Middle frontal gyrus (tissue), 1 donor: ENCODE measurements around the gene GNB1L.

Experiments
- DNase-seq: peaks from one replicate; pipeline ENCODE4 v3.0.0-alpha.2; 2015; ENCODE audit warnings: low spot score; ENCODE audit errors: extremely low spot score

The GNB1L gene

GRCh38 chr22:19876314-19876940, 21.8 kb upstream of the GNB1L start:
- no peak for DNase-seq

GRCh38 chr22:19875531-19876313, 21.0 kb upstream of the GNB1L start:
- no peak for DNase-seq

- DNase-seq: no peak
Measured at GRCh38 chr22:19875061-19875530, 20.4 kb upstream of the GNB1L start.

- no peak for DNase-seq
Measured at GRCh38 chr22:19874307-19875060, 19.8 kb upstream of the GNB1L start.

- no peak for DNase-seq
Measured at GRCh38 chr22:19873960-19874306, 19.3 kb upstream of the GNB1L start.

- no peak for DNase-seq
Measured at GRCh38 chr22:19873138-19873959, 18.7 kb upstream of the GNB1L start.

- no peak for DNase-seq
Measured at GRCh38 chr22:19872779-19873137, 18.1 kb upstream of the GNB1L start.

- no peak for DNase-seq
Measured at GRCh38 chr22:19871845-19872778, 17.4 kb upstream of the GNB1L start.

- DNase-seq: no peak
Measured at GRCh38 chr22:19871023-19871844, 16.6 kb upstream of the GNB1L start.

- no peak for DNase-seq
Measured at GRCh38 chr22:19870153-19871022, 15.7 kb upstream of the GNB1L start.

- no peak for DNase-seq
Measured at GRCh38 chr22:19869497-19870152, 15.0 kb upstream of the GNB1L start.

GRCh38 chr22:19868773-19869471, 14.2 kb upstream of the GNB1L start:
- no peak for DNase-seq

GRCh38 chr22:19868333-19868732, 13.7 kb upstream of the GNB1L start:
- DNase-seq: no peak

- no peak for DNase-seq
Measured at GRCh38 chr22:19867617-19868016, 12.9 kb upstream of the GNB1L start.

- no peak for DNase-seq
Measured at GRCh38 chr22:19866665-19867009, 12.0 kb upstream of the GNB1L start.

- no peak for DNase-seq
Measured at GRCh38 chr22:19865141-19865829, 10.6 kb upstream of the GNB1L start.

GRCh38 chr22:19864538-19865106, 9.9 kb upstream of the GNB1L start:
- no peak for DNase-seq
